OCI-LY1 (cell line): ENCODE data around the gene AP1G2.

ENCODE experiments used
- H2AFZ ChIP-seq: fragments of 200-600 bp; sonication (generic), shearing (Covaris generic); 2 replicates; pipeline ENCODE4 v1.6.0; 2014; ENCODE audit warnings: antibody characterized with exemption, mild to moderate bottlenecking, low read length
- H3F3A ChIP-seq: fragments of 200-600 bp; sonication (generic), shearing (Covaris generic); 2 replicates; pipeline ENCODE4 v1.6.0; 2014; ENCODE audit warnings: mild to moderate bottlenecking, antibody characterized with exemption, low read length, moderate library complexity; ENCODE audit not compliant: insufficient read depth
- H3K27ac ChIP-seq: fragments of 200-600 bp; sonication (generic); 2 replicates; pipeline ENCODE4 v1.5.1; 2014; ENCODE audit warnings: low read length, mixed run types, mild to moderate bottlenecking, low read depth; ENCODE audit not compliant: poor library complexity, severe bottlenecking
- H3K27me3 ChIP-seq: fragments of 200-600 bp; sonication (generic); 2 replicates; pipeline ENCODE4 v1.6.0; 2014; ENCODE audit warnings: antibody characterized with exemption, mild to moderate bottlenecking, low read length, moderate library complexity; ENCODE audit not compliant: insufficient read depth
- H3K36me3 ChIP-seq: fragments of 200-600 bp; sonication (generic); 2 replicates; pipeline ENCODE4 v1.6.1; 2014; ENCODE audit warnings: mild to moderate bottlenecking, antibody characterized with exemption, low read length, moderate library complexity, mixed read lengths; ENCODE audit not compliant: insufficient read depth
- H3K4me1 ChIP-seq: fragments of 200-600 bp; sonication (generic); 2 replicates; pipeline ENCODE4 v1.5.1; 2014; ENCODE audit warnings: mild to moderate bottlenecking, low read length, moderate library complexity; ENCODE audit not compliant: insufficient read depth, severe bottlenecking
- H3K4me2 ChIP-seq: fragments of 200-600 bp; sonication (generic), shearing (Covaris generic); 2 replicates; pipeline ENCODE4 v1.6.1; 2014; ENCODE audit warnings: low read length
- H3K4me3 ChIP-seq: fragments of 200-600 bp; sonication (generic); 2 replicates; pipeline ENCODE4 v1.5.1; 2014; ENCODE audit warnings: low read length, low read depth, mild to moderate bottlenecking, mixed read lengths; ENCODE audit not compliant: poor library complexity, severe bottlenecking
- H3K79me2 ChIP-seq: fragments of 200-600 bp; shearing (Covaris generic); 2 replicates; pipeline ENCODE4 v1.6.1; 2016; ENCODE audit warnings: mixed run types, low read length, mixed read lengths; ENCODE audit not compliant: insufficient read depth
- H3K9ac ChIP-seq: fragments of 200-600 bp; sonication (generic), shearing (Covaris generic); 2 replicates; pipeline ENCODE4 v1.6.1; 2014; ENCODE audit warnings: mild to moderate bottlenecking, low read length, mixed read lengths
- H3K9me2 ChIP-seq: fragments of 200-600 bp; sonication (generic), shearing (Covaris generic); 2 replicates; pipeline ENCODE4 v1.6.1; 2014; ENCODE audit warnings: low read depth, mild to moderate bottlenecking, low read length, mixed read lengths
- H3K9me3 ChIP-seq: fragments of 200-600 bp; shearing (Covaris generic); 2 replicates; pipeline ENCODE4 v1.6.1; 2014; ENCODE audit warnings: low read length, mixed read lengths
- H4K20me1 ChIP-seq: fragments of 200-600 bp; sonication (generic), shearing (Covaris generic); 2 replicates; pipeline ENCODE4 v1.6.0; 2016; ENCODE audit warnings: mild to moderate bottlenecking, low read length; ENCODE audit not compliant: insufficient read depth
- EZH2 ChIP-seq: fragments of 200-600 bp; sonication (generic), shearing (Covaris generic); IDR thresholded peaks from 2 replicates; pipeline ENCODE4 v1.8.0; 2017; ENCODE audit warnings: borderline replicate concordance, mixed run types, mild to moderate bottlenecking, antibody characterized with exemption, low read length, moderate library complexity, mixed read lengths
- TF ChIP-seq, protein P1 (sequence below): fragments of 200-600 bp; sonication (generic), shearing (Covaris generic); IDR thresholded peaks from 2 replicates; pipeline ENCODE4 v1.5.1; 2017; ENCODE audit warnings: mild to moderate bottlenecking, antibody characterized with exemption, low read length, moderate library complexity, mixed read lengths

AP1G2 gene

DNA sequence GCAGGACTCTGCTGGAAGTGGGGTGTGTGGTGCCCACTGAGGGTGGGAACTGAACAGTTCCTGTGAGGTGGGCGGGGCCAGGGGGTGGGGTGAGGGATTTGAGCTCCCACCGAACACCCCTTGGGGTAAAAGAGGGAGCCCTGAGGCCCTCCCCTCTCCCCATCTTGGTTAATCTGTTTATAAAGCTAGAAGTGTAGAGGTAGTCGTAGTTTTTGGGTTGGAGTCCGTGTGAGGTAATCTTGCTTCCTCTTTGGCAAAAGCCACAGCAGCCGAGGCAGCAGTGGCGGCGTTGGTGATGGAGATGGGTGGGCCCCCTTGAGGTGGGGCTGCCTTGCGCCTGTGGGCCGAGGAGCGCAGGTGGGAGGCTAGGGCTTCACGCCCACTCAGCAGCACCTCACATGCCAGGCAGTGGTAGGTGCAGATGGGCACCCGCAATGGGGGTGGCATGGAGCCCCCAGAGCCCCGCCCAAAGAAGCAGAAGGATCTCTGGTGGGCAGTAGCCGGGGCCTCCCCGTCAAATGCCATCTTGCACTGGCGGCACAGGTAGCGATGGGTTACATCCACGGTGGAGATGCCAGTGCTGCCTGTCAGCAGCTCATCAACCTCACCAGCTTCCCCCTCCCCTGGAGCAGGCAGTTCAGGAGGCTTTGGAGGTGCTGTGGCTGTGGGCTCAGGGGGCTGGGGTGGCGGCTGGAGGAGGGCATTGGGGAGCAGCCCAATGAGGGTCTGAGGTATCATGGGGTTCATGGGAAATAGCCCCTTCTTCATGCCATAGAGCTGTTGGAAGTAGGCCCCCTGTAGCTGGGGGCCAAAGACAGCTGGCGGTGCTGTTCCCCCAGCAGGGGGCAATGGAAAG lies 45.6 kb downstream of the AP1G2 start:
- H3K9ac ChIP-seq = no peak overlapping the region
- no peaks in the 10 kb centered on the region for H4K20me1 ChIP-seq
- 0 out of 2 replicates have a peak, but pooled peaks cover 3% of the 10 kb centered on the region for H3K27me3 ChIP-seq
- no peak for TF ChIP-seq EZH2
- TF ChIP-seq, protein P1, sequence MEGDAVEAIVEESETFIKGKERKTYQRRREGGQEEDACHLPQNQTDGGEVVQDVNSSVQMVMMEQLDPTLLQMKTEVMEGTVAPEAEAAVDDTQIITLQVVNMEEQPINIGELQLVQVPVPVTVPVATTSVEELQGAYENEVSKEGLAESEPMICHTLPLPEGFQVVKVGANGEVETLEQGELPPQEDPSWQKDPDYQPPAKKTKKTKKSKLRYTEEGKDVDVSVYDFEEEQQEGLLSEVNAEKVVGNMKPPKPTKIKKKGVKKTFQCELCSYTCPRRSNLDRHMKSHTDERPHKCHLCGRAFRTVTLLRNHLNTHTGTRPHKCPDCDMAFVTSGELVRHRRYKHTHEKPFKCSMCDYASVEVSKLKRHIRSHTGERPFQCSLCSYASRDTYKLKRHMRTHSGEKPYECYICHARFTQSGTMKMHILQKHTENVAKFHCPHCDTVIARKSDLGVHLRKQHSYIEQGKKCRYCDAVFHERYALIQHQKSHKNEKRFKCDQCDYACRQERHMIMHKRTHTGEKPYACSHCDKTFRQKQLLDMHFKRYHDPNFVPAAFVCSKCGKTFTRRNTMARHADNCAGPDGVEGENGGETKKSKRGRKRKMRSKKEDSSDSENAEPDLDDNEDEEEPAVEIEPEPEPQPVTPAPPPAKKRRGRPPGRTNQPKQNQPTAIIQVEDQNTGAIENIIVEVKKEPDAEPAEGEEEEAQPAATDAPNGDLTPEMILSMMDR = no peak
- no peak overlapping the region for H2AFZ ChIP-seq
- H3K4me3 ChIP-seq = no peak overlapping the region
- no peaks in the 10 kb centered on the region for H3K4me1 ChIP-seq
- H3F3A ChIP-seq = no peaks in the 10 kb centered on the region
- no peaks in the 10 kb centered on the region for H3K79me2 ChIP-seq
- no peaks in the 10 kb centered on the region for H3K9me2 ChIP-seq
- H3K27ac ChIP-seq = no peak overlapping the region
- no peaks in the 10 kb centered on the region for H3K9me3 ChIP-seq
- H3K36me3 ChIP-seq = no peaks in the 10 kb centered on the region
- no peak overlapping the region for H3K4me2 ChIP-seq

DNA sequence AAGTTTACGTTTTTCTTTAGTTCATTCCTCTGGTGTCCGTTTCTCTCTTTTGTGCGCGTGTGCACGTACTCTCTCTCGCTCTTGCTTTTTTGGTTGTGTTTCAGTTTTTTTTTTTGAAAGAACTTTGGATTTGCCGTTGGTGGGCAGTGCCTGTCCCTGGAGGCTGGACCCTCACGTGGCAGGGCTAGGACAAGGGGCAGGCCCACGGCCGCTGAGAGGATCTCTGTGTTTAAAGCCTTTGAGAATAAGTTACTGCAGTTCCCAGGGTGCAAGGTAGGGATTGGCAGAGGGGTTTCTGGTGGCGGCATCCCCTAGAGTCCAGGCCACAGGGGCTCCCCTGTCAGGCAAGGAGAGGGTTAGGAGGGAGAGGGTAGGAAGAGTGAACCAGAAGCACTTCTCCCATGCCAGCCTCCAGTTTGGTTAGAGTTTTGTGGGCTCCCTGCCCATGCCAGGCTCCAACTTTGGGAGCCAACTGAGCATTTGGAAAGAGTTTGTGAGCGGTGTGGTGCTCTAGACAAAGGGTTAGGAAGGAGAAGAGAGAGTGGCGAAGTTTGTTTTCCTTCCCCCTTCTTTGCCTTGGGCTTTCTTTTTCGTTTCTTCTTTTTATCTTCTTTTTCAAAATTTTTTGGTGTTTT lies 46.6 kb downstream of the AP1G2 start:
- TF ChIP-seq, protein P1 = no peak
- TF ChIP-seq EZH2 = no peak
- Histone ChIP-seq H3F3A (no peaks in the 10 kb centered on the region), H3K79me2 (no peaks in the 10 kb centered on the region), H4K20me1 (no peaks in the 10 kb centered on the region), H3K4me1 (no peaks in the 10 kb centered on the region), H3K27me3 (0 out of 2 replicates have a peak, but pooled peaks cover 3% of the 10 kb centered on the region), H3K36me3 (no peaks in the 10 kb centered on the region), H3K9me3 (no peaks in the 10 kb centered on the region), H3K4me2 (no peak overlapping the region), H2AFZ (no peak overlapping the region), H3K4me3 (no peak overlapping the region), H3K9me2 (no peaks in the 10 kb centered on the region), H3K9ac (no peak overlapping the region), H3K27ac (no peak overlapping the region)

DNA sequence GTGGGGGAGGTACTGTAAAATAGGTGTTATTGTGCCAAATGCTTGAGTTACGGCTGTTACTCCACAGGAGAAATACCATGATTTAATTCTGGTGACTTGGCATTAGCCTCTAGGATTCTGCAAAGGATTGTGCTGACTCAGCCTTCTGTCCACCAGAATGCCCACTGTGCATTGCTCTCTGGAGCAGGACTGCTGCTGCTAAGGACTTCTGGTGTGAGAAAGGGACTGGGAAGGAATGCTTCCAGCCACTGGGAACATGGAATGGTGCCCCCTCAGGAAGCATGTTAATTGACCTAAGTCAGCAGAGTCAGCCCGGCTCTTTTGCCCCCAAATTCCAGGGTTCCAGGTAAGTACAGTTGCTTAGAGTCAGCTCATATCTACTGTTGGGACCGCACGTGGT lies 48.9 kb downstream of the AP1G2 start:
- Histone ChIP-seq H3K4me2 (no peak overlapping the region), H3K4me3 (no peak overlapping the region), H3K79me2 (no peaks in the 10 kb centered on the region), H3K36me3 (no peaks in the 10 kb centered on the region), H3K9me3 (no peaks in the 10 kb centered on the region), H3K9ac (no peak overlapping the region), H3K27ac (no peak overlapping the region), H3F3A (no peaks in the 10 kb centered on the region), H3K27me3 (0 out of 2 replicates have a peak, but pooled peaks cover 3% of the 10 kb centered on the region), H3K9me2 (no peaks in the 10 kb centered on the region), H4K20me1 (no peaks in the 10 kb centered on the region), H3K4me1 (no peaks in the 10 kb centered on the region), H2AFZ (no peak overlapping the region)
- no peak for TF ChIP-seq EZH2
- TF ChIP-seq, protein P1 = no peak
